EL (cell line): Measurements from ENCODE around the gene CTDNEP1.
A peak's percentile ranks its signal among the peaks of the same experiment; 100 is the strongest.
"Not testable (repeated sequence)": the region's sequence is repeated elsewhere in the genome, so short reads cannot be mapped to it uniquely, and the experiment has no call there.

Experiments used
- DNase-seq: peaks from one replicate; pipeline ENCODE4 v3.0.0-alpha.2; 2016

The CTDNEP1 gene

GRCh38 chr17:7243838-7244237 lies 7.7 kb downstream of the CTDNEP1 start:
- DNase-seq = not testable (repeated sequence)

- no peak for DNase-seq
Measured at GRCh38 chr17:7243453-7243729, 8.1 kb downstream of the CTDNEP1 start.

- DNase-seq = peak; percentile 94
Measured at GRCh38 chr17:7242717-7243452, 8.6 kb downstream of the CTDNEP1 start.

- DNase-seq = peak; percentile 92
Measured at GRCh38 chr17:7241783-7242716, 9.5 kb downstream of the CTDNEP1 start, which contains the start of gene GABARAP. Gene GABARAP, minus strand, starts transcription at chr17:7242449. Its CDS starts 119 bp downstream, at chr17:7242330.

GRCh38 chr17:7241090-7241733 lies 10.3 kb downstream of the CTDNEP1 start:
- DNase-seq = no peak

- no peak for DNase-seq
Measured at GRCh38 chr17:7240375-7240774, 11.2 kb downstream of the CTDNEP1 start.

DNA sequence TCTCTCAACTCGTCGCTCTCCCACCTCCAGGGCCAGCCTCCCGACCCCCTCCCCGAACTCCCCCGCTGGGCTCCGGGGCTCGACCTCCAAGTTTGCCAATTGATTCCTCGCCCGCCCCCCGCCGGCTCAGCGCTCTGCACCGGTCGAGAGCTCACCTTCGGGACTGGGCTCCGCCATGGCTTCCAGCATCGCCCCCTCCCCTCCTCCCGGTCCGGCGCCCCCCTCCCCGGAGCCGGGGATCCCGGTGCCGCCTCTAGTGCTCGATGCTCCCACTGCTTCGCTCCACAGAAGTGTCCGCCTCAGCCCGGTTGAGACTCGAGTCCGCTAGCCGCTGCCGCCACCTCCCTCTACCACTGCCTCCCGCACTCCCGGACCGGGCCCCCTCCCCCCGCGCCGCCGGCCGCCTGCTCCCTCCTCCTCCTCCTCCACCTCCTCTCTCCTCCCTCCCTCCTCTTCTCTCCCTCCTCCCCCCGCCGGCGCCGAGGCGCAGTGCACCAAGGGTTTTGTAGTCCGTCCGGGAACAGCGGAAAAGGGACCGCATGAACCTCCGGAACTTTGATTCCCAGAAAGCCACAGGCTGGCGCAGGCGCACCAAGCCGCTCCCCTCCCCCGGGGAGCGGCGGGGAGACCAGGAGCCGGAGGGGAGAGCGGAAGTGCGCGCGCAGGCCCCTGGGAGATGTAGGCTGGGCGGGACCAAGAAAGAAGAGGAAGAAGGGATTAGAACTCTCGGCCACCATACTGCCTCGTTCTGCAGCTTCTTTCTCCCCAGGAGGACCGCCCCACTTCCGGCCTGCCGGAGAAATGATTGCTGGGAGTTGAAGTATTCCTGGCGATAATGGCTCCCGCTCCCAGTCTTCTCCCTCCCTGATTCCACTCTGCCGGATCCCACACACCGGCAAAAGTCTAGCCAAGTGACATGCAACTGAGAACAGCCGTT lies 12.2 kb downstream of the CTDNEP1 start, which contains the start of gene PHF23:
Gene PHF23 (minus strand): TSS at position 367 of the 937 bp plus-strand sequence. CDS start 178 bp downstream, at position 189.
- DNase-seq = peak; percentile 100

DNA sequence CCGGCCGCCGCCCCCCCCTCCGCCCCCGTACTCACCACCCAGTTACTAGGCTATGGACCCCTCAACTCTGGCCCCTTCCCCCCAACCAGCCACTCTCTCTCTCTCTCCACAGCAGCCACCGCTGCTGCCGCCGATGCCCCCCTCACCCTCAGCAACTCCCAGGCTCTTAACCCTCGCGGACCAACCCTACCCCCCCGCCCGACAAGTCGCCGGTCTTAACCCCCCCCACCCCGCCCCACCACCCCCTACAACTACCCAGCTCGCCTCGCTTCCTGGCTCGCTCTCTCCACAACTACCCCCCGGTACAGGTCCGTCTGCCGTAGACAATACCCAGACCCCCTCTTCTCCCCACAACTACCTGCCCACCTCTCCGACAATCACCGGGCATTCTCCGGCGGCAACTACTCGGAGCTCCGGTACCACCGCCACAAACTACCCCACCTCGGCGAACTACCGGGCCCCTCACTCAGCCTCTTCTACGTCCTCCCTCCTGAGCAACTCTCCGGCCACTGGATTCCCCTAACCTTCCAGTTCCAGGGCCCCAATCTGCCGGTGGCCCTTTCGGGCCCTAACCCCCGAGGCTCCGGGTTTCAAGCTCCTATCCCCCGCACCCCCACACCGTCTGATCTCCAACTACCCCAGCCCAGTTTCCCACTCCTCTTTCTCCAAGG lies 13.0 kb downstream of the CTDNEP1 start:
- DNase-seq = peak; percentile 36

GRCh38 chr17:7237761-7238419 lies 13.6 kb downstream of the CTDNEP1 start:
- peak; percentile 76 for DNase-seq

GRCh38 chr17:7237266-7237760 lies 14.2 kb downstream of the CTDNEP1 start:
- no peak for DNase-seq

DNA sequence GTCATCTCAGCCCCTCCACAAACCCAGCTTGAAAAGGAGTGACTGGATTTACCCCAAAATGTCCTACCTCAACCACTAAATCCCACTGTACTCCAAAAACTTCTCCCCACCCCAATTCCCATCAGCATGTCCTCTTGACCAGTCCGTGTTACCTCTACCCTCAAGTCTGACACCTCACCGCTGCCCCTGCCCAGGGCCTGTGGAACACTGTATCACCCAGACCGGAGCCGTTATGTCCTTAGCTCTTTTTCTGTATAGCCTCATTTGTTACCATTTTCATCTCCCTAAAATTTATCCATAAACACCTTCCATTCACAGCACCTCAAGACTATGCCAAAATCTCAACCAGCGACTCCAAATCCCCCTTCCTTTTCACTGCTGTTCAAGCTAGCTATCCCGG lies 14.7 kb downstream of the CTDNEP1 start:
- DNase-seq = no peak

GRCh38 chr17:7235693-7236665 lies 15.6 kb downstream of the CTDNEP1 start:
- no peak for DNase-seq

GRCh38 chr17:7234083-7234951 lies 17.2 kb downstream of the CTDNEP1 start, which contains the start of gene DVL2:
Gene DVL2, minus strand, starts transcription at chr17:7234517. Its CDS starts 255 bp downstream, at chr17:7234262.
- peak; percentile 94 for DNase-seq

GRCh38 chr17:7233701-7234082 lies 17.8 kb downstream of the CTDNEP1 start:
- no peak for DNase-seq

- no peak for DNase-seq
Measured at GRCh38 chr17:7232114-7232513, 19.4 kb downstream of the CTDNEP1 start.

GRCh38 chr17:7229504-7229903 lies 22.0 kb downstream of the CTDNEP1 start:
- no peak for DNase-seq

- DNase-seq = no peak
Measured at GRCh38 chr17:7228920-7229319, 22.6 kb downstream of the CTDNEP1 start.
